CD4-positive, alpha-beta T cell treated with Interleukin-17A for 1 hour (primary cell): ENCODE results near the gene CCDC148.
"Not testable (repeated sequence)": the region's sequence is repeated elsewhere in the genome, so short reads cannot be mapped to it uniquely, and the experiment has no call there.

Source experiments
- DNase-seq: peaks from one replicate; pipeline ENCODE4 v3.0.0-alpha.2; 2020

CCDC148 gene

DNA sequence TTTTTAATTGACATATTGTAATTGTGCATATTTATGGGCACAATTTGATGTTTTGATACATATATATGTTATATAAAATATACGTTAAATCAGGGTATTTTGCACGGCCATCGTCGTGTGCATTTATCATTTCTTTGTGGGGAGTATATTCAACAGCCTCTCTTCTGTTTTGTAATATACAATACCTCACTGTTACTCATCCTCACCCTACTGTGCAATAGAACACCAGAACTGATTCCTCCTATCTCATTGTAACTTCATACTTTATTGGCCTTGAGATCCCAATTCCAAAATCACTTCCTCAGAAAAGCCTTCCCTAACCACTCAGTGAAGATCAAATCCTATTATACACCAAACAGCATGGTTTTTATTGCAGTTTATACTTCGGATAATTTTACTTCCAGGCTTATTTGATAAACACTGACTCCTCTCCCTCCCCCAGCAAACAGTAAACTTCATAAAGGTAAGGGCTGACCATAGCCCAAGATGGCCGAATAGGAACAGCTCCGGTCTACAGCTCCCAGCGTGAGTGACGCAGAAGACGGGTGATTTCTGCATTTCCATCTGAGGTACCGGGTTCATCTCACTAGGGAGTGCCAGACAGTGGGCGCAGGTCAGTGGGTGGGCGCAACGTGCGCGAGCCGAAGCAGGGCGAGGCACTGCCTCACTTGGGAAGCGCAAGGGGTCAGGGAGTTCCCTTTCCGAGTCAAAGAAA, 105.6 kb downstream of the CCDC148 start:
- not testable (repeated sequence) for DNase-seq

DNA sequence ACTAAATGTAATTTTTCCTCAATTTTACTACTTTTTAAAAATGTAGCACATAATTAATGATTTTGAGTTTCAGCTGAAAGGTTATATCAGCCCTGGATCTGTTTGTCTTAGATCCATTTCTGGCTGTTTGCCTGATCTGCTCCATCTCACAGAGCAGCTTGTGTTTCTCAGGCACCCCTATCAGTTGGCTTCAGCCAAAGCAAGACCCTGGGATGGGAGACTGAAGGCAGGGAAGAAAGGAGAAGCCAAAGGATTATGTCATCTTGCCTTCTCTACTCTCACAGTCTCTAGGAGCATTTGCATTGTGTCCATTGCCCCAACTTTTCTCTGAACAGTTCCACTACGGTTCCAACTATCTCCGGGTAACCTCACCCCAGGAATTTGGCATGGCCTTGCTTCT, 110.5 kb downstream of the CCDC148 start:
- DNase-seq = no peak

DNA sequence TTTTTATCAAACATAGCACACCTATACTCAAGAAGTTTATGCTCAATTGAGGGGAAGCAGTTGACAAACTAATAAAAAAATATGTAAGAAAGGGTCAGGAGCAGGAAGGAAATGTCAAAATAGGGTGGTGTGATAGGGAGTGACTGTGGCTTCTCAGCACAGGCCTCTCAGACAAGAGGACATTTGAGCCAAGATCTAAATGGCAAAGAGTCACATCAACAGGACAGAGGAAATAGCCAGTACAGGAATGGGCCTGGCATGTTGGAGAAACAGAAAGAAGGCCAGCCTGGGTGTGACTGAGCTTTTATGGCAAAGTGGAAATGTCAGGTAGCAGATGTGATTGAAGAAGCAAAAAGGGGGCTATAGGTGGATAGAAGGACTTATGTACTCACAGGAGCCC, 117.0 kb downstream of the CCDC148 start:
- no peak for DNase-seq

DNA sequence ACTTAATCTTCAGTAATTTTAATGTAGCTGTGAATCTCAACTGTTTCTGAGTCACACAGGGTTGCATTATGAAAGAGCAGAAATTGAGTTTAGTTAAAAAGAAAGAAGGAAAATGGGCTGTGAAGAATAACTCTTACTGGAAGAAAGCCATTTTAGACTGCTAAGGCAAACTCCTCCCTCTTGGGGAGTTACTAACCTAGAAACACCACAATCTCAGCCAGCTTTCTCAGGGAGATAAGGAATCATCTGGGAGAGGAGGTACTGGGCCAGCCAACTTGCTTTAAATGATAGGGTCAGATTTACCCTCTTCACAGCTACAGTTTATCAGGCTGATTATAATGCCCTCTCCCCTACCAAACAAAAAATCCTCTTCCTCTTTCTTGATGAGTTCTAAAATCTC, 119.5 kb downstream of the CCDC148 start:
- DNase-seq = no peak

DNA sequence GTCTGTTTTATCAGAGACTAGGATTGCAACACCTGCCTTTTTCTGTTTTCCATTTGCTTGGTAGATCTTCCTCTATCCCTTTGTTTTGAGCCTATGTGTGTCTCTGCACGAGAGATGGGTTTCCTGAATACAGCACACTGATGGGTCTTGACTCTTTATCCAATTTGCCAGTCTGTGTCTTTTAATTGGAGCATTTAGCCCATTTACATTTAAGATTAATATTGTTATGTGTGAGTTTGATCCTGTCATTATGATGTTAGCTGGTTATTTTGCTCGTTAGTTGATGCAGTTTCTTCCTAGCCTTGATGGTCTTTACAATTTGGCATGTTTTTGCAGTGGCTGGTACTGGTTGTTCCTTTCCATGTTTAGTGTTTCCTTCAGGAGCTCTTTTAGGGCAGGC, 124.8 kb downstream of the CCDC148 start:
- not testable (repeated sequence) for DNase-seq

- DNase-seq = no peak
Observed at GRCh38 chr2:158325782-158326340, 130.7 kb downstream of the CCDC148 start.

DNA sequence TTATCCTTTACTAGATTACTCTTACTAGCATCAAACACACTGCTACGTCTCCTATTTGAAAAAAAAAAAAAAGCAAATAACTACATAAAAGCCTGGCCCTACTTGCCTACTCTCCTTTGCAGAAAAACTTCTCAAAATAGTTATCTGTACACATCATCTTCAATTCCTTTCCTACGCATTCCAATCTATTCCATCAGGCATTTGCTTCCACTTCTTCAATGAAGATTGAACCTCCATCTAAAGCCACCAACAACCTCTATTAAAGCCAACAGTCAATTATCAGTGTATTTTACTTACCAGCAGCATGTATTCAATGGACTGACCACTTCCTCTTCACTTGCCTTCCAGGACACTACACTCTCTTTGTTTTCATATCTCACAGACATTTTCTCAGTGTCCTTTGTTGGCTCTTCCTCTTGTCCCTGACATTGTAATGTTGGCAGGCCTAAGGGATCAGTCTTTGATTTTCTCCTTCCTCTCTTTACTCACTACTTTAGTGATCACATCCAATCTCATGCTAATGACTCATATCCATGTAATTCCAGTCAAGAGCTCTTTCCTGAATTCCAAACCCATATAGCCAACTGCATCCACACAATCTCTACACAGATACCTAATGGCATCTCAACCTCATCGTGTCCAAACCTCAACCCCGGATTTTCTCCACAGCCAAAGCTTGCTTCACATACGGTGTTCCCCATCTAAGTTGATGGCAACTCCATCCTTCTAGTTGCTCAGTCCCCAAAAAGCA, 131.3 kb downstream of the CCDC148 start:
- DNase-seq = no peak

- no peak for DNase-seq
Observed at GRCh38 chr2:158323381-158323780, 133.2 kb downstream of the CCDC148 start.

DNA sequence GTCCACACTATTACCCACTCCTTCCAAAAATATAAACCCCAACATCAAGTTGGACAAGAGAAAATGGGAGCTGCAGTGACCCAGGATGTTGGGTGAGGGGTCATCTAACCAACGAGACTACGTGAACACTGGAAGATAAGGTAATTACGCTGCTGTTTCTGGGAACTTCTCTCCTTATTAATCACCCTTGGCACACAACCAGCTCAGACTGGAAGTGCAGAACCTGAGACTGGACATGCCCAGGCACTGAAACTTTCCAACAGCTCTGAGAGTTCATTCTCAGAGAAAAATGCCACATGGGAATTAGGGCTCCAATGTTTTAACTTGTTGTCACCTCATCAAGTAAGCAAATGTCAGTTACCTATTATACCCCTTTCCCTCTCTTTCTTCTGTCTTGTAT, 135.3 kb downstream of the CCDC148 start:
- DNase-seq = no peak

- DNase-seq = no peak
Observed at GRCh38 chr2:158319269-158319668, 137.3 kb downstream of the CCDC148 start.

- no peak for DNase-seq
Observed at GRCh38 chr2:158317642-158318041, 138.9 kb downstream of the CCDC148 start.

GRCh38 chr2:158315803-158316414, 140.6 kb downstream of the CCDC148 start:
- no peak for DNase-seq

DNA sequence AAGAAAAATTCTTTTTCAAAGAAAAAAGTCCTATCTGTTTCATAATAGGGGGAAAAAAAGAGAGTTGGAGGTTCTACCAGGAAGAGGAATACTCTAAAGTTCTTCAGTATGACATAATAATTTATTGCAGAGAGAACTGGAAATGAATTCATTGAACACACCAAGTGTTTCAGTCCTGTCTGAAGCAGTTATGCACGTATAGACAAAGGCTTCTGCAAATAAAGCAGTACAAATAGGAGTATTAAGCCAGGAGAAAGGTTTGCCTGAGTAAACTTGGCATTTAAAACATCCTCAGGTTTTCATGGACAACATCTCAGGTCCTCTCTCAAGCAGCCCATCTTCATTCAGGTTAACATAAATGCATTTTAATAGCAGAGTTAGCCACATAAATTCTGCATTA, 141.6 kb downstream of the CCDC148 start:
- DNase-seq = no peak

DNA sequence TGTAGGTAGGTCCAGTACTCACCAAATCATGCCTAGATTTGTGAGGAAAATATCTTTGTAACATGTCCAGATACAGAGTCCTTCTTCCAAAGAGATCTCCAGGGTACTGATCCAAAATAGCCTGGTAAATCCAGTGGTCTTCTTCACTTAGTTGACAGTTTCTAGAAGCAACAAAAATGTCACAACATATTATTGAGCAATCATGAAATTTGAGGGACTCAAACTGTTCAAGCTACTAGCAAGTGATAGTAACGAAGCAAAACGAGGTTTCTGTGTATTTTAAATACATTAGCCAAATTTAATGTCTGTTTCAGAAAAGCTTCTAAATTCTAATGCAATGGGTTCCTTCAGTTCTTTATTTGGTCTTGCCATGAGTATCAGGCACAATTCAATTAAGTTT, 142.8 kb downstream of the CCDC148 start:
- DNase-seq = no peak

DNA sequence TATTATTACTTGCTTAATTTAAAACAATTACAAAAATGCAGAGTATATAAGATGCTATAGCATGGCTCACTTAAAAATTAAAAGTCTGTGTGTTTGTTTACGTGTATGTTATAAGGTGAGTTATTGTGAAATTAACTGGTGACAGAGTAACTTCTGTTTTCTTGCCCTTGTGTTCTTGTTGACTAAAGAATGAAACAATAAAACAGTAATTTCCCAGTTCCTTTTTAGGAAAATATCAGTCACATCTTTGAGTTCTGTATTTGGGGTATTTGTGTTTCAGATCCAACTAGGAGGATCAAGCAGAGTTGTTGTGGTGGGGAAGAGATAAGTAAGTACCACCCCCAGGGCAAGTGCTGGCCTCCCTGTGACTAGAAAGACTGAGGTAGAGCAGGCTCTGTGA, 143.6 kb downstream of the CCDC148 start:
- no peak for DNase-seq

DNA sequence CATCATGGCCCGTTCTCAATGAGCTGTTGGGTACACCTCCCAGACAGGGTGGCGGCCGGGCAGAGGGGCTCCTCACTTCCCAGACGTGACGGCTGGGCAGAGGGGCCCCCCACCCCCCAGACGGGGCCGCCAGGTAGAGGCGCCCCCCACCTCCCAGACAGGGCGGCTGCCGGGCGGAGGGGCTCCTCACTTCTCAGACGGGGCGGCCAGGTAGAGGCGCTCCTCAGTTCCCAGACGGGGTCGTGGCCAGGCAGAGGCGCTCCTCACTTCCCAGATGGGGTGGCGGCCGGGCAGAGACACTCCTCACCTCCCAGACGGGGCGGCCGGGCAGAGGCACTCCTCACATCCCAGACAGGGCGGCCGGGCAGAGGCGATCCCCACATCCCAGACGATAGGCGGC, 146.1 kb downstream of the CCDC148 start:
- not testable (repeated sequence) for DNase-seq

- DNase-seq = no peak
Observed at GRCh38 chr2:158305501-158305900, 151.1 kb downstream of the CCDC148 start.

- no peak for DNase-seq
Observed at GRCh38 chr2:158300394-158300793, 156.2 kb downstream of the CCDC148 start.

GRCh38 chr2:158297606-158298005, 158.9 kb downstream of the CCDC148 start:
- no peak for DNase-seq

- DNase-seq = no peak
Observed at GRCh38 chr2:158297120-158297519, 159.4 kb downstream of the CCDC148 start.

- DNase-seq = no peak
Observed at GRCh38 chr2:158293722-158294121, 162.8 kb downstream of the CCDC148 start.

DNA sequence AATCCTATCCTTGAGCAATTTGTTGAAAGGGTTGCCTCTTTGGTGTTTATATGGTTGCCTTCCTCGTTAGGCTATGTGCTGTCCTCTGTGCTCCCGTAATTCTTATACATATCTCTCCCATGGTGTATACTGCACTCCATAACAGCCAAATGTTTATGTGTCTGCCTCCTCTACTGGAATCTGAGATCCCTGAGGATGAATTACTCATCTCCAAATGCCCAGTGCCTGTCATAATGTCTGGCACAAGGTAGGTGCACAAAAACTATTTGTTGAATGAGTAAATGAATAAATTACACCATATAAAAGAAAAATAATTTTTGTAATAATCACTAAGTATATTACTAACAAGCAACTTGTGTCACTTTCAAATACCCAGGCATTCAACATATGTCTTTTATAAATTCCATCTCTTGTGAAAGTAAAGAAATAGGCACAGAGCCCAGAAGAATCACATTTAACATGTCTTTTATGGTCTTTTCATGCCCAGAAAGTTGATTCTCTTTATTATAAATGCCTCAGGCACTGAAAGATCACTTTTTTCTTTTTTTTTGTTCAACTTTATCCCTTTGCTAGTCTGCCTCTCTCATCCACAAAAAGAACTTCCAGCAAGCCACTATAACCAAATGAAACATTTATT, 164.9 kb downstream of the CCDC148 start:
- DNase-seq = no peak

- no peak for DNase-seq
Observed at GRCh38 chr2:158290225-158290624, 166.3 kb downstream of the CCDC148 start.
